Endothelial cell of umbilical vein (primary cell): ENCODE measurements around the gene APCDD1. TPM values are rescaled to one million over a fixed set of nuclear protein-coding genes. Genes with fewer than 3 reads are reported as not detected.

Experiments
- BruUV-seq: library from RNA; stranded (reverse); fragments of 400-500 nt; replicated peaks from 2 replicates; lab custom pipeline; 2021; lab: Mats Ljungman, UMichigan
- CTCF ChIA-PET: fragments of 300-600, 350-600 bp; sonication (Branson Sonifier 250); formaldehyde crosslinking; loops from one replicate; lab custom pipeline; 2021; ENCODE audit warnings: antibody characterized with exemption, inconsistent platforms; lab: Charles Lee
- POLR2A ChIA-PET: fragments of 300-600, 350-600 bp; sonication (Branson Sonifier 250); formaldehyde crosslinking; loops from one replicate; lab custom pipeline; 2021; ENCODE audit warnings: antibody characterized with exemption, inconsistent platforms; lab: Charles Lee
- DNase-seq: peaks from one replicate; pipeline ENCODE4 v3.0.0-alpha.2; 2011; ENCODE audit warnings: low read depth, low spot score
- FAIRE-seq: peaks from 2 replicates; lab custom pipeline; 2011; peaks lifted over from hg19 to GRCh38; lab: Jason Lieb, UNC
- H2AFZ ChIP-seq: 2 replicates; pipeline ENCODE4 v1.6.0; 2012; ENCODE audit warnings: low read depth, low read length, control low read depth, inconsistent platforms
- H3K27ac ChIP-seq: 2 replicates; pipeline ENCODE4 v1.5.1; 2011; ENCODE audit warnings: low read depth, mild to moderate bottlenecking, control low read depth, low read length, moderate library complexity; ENCODE audit not compliant: insufficient read depth
- H3K27me3 ChIP-seq, 2 experiments: 2 replicates each; pipeline versions ENCODE4 v1.6.0 to v1.6.1; 2011; ENCODE audit warnings: low read length in 2 of 2, mixed read lengths in 1 of 2; ENCODE audit not compliant: control insufficient read depth in 2 of 2, insufficient read depth in 2 of 2
- H3K36me3 ChIP-seq, 2 experiments: 2 replicates in 1 of 2; 3 replicates in 1 of 2; pipeline ENCODE4 v1.5.1; 2011; ENCODE audit warnings: low read length in 2 of 2, mild to moderate bottlenecking in 1 of 2, moderate library complexity in 1 of 2; ENCODE audit not compliant: control insufficient read depth in 2 of 2, insufficient read depth in 2 of 2; ENCODE audit errors: extremely low read depth in 1 of 2
- H3K4me1 ChIP-seq: 3 replicates; pipeline ENCODE4 v1.5.1; 2011; ENCODE audit warnings: mild to moderate bottlenecking, low read length; ENCODE audit not compliant: control insufficient read depth, insufficient read depth; ENCODE audit errors: extremely low read depth
- H3K4me2 ChIP-seq: 2 replicates; pipeline ENCODE4 v1.6.1; 2011; ENCODE audit warnings: low read length, control low read depth, mixed read lengths; ENCODE audit not compliant: insufficient read depth
- H3K4me3 ChIP-seq, 3 experiments: fragments of 200-600 bp in 1 of 3; sonication (generic), shearing (Covaris generic) in 1 of 3; replicated peaks in 1 of 3; 2 replicates each; pipeline ENCODE4 v1.5.1; 2011 to 2016; ENCODE audit warnings: control low read depth in 3 of 3, low read length in 3 of 3, mild to moderate bottlenecking in 2 of 3, inconsistent platforms in 1 of 3, low read depth in 1 of 3, moderate library complexity in 1 of 3; ENCODE audit not compliant: insufficient read depth in 1 of 3
- H3K79me2 ChIP-seq: 2 replicates; pipeline ENCODE4 v1.6.0; 2012; ENCODE audit warnings: low read length, inconsistent platforms; ENCODE audit not compliant: control insufficient read depth, insufficient read depth
- H3K9ac ChIP-seq: replicated peaks from 2 replicates; pipeline ENCODE3; 2011; ENCODE audit warnings: low read length, control low read depth; ENCODE audit not compliant: insufficient read depth; ENCODE audit errors: extremely low read depth
- H3K9me1 ChIP-seq: replicated peaks from 3 replicates; pipeline ENCODE4 v1.6.0; 2011; ENCODE audit warnings: mild to moderate bottlenecking, low read length; ENCODE audit not compliant: control insufficient read depth, insufficient read depth; ENCODE audit errors: extremely low read depth
- H3K9me3 ChIP-seq: replicated peaks from 2 replicates; pipeline ENCODE4 v1.5.1; 2012; ENCODE audit warnings: low read length, inconsistent platforms; ENCODE audit not compliant: control insufficient read depth, insufficient read depth
- H4K20me1 ChIP-seq: replicated peaks from 2 replicates; pipeline ENCODE3; 2011; ENCODE audit warnings: mild to moderate bottlenecking, low read length; ENCODE audit not compliant: control insufficient read depth, insufficient read depth; ENCODE audit errors: extremely low read depth
- EZH2 ChIP-seq: IDR thresholded peaks from 2 replicates; pipeline ENCODE4 v1.6.1; 2012; ENCODE audit warnings: borderline replicate concordance, low read depth, mild to moderate bottlenecking, moderate library complexity, low read length, inconsistent platforms; ENCODE audit not compliant: severe bottlenecking
- FOS ChIP-seq: IDR thresholded peaks from 2 replicates; pipeline ENCODE4 v1.6.1; 2011; ENCODE audit warnings: mild to moderate bottlenecking, low read length, moderate library complexity, borderline replicate concordance; ENCODE audit not compliant: insufficient read depth
- GATA2 ChIP-seq: IDR thresholded peaks from 2 replicates; pipeline ENCODE4 v1.7.0; 2011; ENCODE audit warnings: low read depth, mild to moderate bottlenecking, moderate library complexity, mixed read lengths, low read length; ENCODE audit not compliant: insufficient read length, insufficient read depth
- JUN ChIP-seq: IDR thresholded peaks from 2 replicates; pipeline ENCODE4 v1.6.1; 2011; ENCODE audit warnings: borderline replicate concordance, low read depth; ENCODE audit not compliant: insufficient read length, insufficient read depth
- MYC ChIP-seq: IDR thresholded peaks from one replicate; pipeline ENCODE4 v1.6.1; 2011; ENCODE audit warnings: mild to moderate bottlenecking, low read depth, low read length
- POLR2A ChIP-seq: IDR thresholded peaks from 2 replicates; pipeline ENCODE4 v1.6.1; 2012; ENCODE audit warnings: low read depth, mild to moderate bottlenecking, control low read depth, low read length
- POLR2AphosphoS5 ChIP-seq: IDR thresholded peaks from 2 replicates; pipeline ENCODE4 v1.6.1; 2012; ENCODE audit warnings: low read depth, mild to moderate bottlenecking, control low read depth, low read length, moderate library complexity; ENCODE audit not compliant: insufficient read depth
- dilution Hi-C: fragments of 300-500 bp; cut with MboI; formaldehyde crosslinking; loops from one replicate; pipeline ENCODE4 v1.15.0; 2019; ENCODE audit warnings: low sequenced_read_pairs; ENCODE audit not compliant: extremely low pct_ligation_motif_present
- intact Hi-C: fragments of 100-400 bp; cut with micrococcal nuclease; formaldehyde crosslinking; loops from one replicate; pipeline ENCODE4 v1.10.0; 2022
- polyA plus RNA-seq, 4 experiments: library from polyadenylated mRNA; depleted of rRNA in 3 of 4; stranded (reverse) in 3 of 4; unstranded in 1 of 4; fragments of >200 nt; gene quantifications; 2 replicates each; pipeline versions ENCODE4 v1.2.1 to v1.2.3, GENCODE V29; 2011 to 2012; ENCODE audit warnings: missing spikeins in 1 of 4
- total RNA-seq: library from RNA; stranded (reverse); gene quantifications from 2 replicates; pipeline ENCODE4 v1.2.3, GENCODE V29; 2021
- TF ChIP-seq, protein P1 (sequence below), 2 donors: IDR thresholded peaks; 1 replicate in 1 of 2; 2 replicates in 1 of 2; pipeline ENCODE4 v1.5.1; 2011; ENCODE audit warnings: low read length in 2 of 2, mild to moderate bottlenecking in 2 of 2, moderate library complexity in 2 of 2, control low read depth in 1 of 2, inconsistent platforms in 1 of 2, low read depth in 1 of 2; ENCODE audit not compliant: insufficient read depth in 1 of 2; ENCODE audit errors: extremely low read depth in 1 of 2
- TF ChIP-seq, protein P2 (sequence below): IDR thresholded peaks from 2 replicates; pipeline ENCODE4 v1.6.1; 2011; ENCODE audit not compliant: insufficient read depth, insufficient read length

APCDD1 gene
- total and polyA plus RNA-seq, 2 donors (not counting 3 experiments of a cell fraction or from before 2014, with no cell fraction given), result 0.95 to 1.4 TPM

GRCh38 chr18:10456718-10457117 lies 2.3 kb downstream of the APCDD1 start:
- CTCF ChIA-PET, result no interaction called here
- H3K9me1 ChIP-seq, result no peaks in the 10 kb centered on the region
- H3K4me1 ChIP-seq, result peaks cover 4% of the 10 kb centered on the region
- no TSS peak for BruUV-seq
- no peaks in the 10 kb centered on the region for H3K36me3 ChIP-seq
- H3K79me2 ChIP-seq, result no peaks in the 10 kb centered on the region
- no peak overlapping the region for H2AFZ ChIP-seq
- no peak overlapping the region for H3K4me2 ChIP-seq
- no peak overlapping the region for H3K4me3 ChIP-seq
- H3K27ac ChIP-seq, result no peak overlapping the region
- TF ChIP-seq POLR2AphosphoS5 (no peak), GATA2 (no peak), EZH2 (no peak), MYC (no peak), FOS (no peak), POLR2A (no peak), JUN (no peak)
- TF ChIP-seq, protein P1, sequence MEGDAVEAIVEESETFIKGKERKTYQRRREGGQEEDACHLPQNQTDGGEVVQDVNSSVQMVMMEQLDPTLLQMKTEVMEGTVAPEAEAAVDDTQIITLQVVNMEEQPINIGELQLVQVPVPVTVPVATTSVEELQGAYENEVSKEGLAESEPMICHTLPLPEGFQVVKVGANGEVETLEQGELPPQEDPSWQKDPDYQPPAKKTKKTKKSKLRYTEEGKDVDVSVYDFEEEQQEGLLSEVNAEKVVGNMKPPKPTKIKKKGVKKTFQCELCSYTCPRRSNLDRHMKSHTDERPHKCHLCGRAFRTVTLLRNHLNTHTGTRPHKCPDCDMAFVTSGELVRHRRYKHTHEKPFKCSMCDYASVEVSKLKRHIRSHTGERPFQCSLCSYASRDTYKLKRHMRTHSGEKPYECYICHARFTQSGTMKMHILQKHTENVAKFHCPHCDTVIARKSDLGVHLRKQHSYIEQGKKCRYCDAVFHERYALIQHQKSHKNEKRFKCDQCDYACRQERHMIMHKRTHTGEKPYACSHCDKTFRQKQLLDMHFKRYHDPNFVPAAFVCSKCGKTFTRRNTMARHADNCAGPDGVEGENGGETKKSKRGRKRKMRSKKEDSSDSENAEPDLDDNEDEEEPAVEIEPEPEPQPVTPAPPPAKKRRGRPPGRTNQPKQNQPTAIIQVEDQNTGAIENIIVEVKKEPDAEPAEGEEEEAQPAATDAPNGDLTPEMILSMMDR (IDR thresholded peaks at IDR 0.05; ENCODE audit: extremely low read depth in 1 of 2, insufficient read depth in 1 of 2, low read depth in 1 of 2, low read length in 2 of 2), result no peak
- TF ChIP-seq, protein P2, sequence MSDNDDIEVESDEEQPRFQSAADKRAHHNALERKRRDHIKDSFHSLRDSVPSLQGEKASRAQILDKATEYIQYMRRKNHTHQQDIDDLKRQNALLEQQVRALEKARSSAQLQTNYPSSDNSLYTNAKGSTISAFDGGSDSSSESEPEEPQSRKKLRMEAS, result no peak
- no peak for DNase-seq
- H3K9me3 ChIP-seq, result no peaks in the 10 kb centered on the region
- intact Hi-C loops, result no loop called here
- H3K27me3 ChIP-seq, result peaks cover 49 to 51% of the 10 kb centered on the region in 2 experiments
- H3K9ac ChIP-seq, result no peak overlapping the region
- dilution Hi-C loops, result no loop called here
- POLR2A ChIA-PET, result no interaction called here
- FAIRE-seq, result no peak
- H4K20me1 ChIP-seq, result no peaks in the 10 kb centered on the region
